ENCODE results near the gene APOA5.
"Not testable (repeated sequence)": the region's sequence is repeated elsewhere in the genome, so short reads cannot be mapped to it uniquely, and the experiment has no call there.

APOA5 gene

GRCh38 chr11:116827461-116827860 is 35.8 kb upstream of the APOA5 start:
- no peak for DNase-seq

- no peak for DNase-seq
These were observed 35.2 kb upstream of the APOA5 start for GRCh38 chr11:116826751-116827431.

- DNase-seq: no peak
These were observed 34.4 kb upstream of the APOA5 start for GRCh38 chr11:116825854-116826750.

DNA sequence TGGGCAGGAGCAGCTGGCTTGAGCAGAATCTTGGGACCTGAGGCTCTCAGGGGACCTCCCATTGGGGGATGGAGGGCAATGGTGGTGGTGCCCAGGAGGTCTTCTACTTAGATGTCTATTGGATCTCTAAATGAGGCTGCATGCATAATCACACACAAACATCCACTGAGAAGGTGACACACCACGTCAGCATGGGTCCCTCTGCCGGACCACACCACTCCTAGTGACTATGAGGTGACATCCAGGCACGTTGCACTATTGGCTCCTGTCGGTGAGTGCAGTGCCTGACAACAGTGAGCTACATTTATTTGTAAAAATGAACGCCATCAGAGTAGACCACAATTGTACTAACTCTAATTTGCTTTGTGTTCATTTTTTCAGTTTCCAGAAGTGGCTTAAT is 33.8 kb upstream of the APOA5 start:
- DNase-seq: no peak

GRCh38 chr11:116823031-116823843 is 31.6 kb upstream of the APOA5 start, which contains the start of gene APOA4:
Gene APOA4 (minus strand): TSS chr11:116823304. CDS start chr11:116823191, 113 bp downstream.
- no peak for DNase-seq

DNA sequence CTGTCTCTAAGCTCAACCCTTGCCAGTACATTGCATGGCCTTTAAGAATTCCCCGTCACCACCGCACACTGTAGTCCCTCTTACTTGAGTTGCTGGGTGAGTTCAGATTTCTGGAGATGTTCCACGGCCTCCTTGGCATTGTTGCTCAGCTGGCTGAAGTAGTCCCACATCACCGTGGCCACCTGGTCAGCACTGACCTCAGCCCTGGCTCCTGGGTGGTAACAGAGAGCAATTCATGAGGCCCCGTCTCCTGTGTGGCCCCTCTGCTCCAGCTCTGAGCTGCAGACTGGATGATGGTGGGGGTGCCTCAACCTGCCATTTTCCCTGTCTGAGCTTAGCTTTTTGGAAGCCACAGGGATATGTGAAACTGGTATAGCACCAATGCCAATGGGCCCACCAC is 30.9 kb upstream of the APOA5 start:
- DNase-seq: no peak

GRCh38 chr11:116821050-116821918 is 29.6 kb upstream of the APOA5 start:
- DNase-seq: no peak

GRCh38 chr11:116819049-116819448 is 27.4 kb upstream of the APOA5 start:
- DNase-seq: no peak

- DNase-seq: no peak
These were observed 22.8 kb upstream of the APOA5 start for GRCh38 chr11:116814502-116814901.

- DNase-seq: no peak
These were observed 22.2 kb upstream of the APOA5 start for GRCh38 chr11:116813781-116814471.

GRCh38 chr11:116813170-116813569 is 21.5 kb upstream of the APOA5 start:
- no peak for DNase-seq

- no peak for DNase-seq
These were observed 20.4 kb upstream of the APOA5 start for GRCh38 chr11:116812109-116812508.

- DNase-seq: no peak
These were observed 19.5 kb upstream of the APOA5 start for GRCh38 chr11:116811194-116811593.

- no peak for DNase-seq
These were observed 16.8 kb upstream of the APOA5 start for GRCh38 chr11:116808262-116809175.

GRCh38 chr11:116807601-116808261 is 16.1 kb upstream of the APOA5 start:
- no peak for DNase-seq

- DNase-seq: no peak
These were observed 12.3 kb upstream of the APOA5 start for GRCh38 chr11:116804001-116804400.

- not testable (repeated sequence) for DNase-seq
These were observed 10.0 kb upstream of the APOA5 start for GRCh38 chr11:116801662-116802061.

DNA sequence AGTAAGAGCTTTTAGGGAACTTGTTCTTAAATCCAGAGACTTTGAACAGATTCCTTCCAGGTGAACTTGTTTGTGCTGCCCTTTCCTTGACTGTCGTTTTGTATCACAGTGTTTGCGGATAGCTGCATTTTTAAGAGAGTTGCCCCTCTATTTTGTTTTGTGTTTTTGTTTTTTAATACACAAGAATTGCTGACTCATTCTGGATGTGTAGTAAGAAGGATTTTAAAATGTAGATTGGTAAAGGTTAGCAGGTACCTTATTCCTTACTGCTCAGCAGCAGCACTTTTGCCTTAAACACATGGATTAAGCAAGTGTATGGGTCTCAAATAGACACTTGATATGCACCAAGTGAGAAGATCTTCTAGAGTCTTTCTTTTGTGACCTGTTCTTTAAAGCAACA is 8.9 kb upstream of the APOA5 start:
- no peak for DNase-seq

DNA sequence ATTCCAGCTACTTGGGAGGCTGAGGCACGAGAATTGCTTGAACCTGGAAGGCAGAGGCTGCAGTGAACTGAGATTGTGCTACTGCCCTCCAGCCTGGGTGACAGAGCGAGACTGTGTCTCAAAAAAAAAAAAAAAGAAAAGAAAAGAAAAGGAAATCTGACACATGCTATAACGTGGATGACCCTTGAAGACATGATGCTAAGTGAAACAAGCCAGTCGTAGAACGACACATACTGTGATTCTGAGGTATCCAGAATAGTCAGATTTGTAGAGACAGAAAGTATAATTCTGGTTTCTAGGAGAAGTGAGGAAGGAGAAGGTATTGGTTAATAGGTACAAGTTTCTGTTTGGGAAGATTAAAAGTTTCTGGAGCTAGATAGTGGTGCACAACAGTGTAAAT is 6.7 kb upstream of the APOA5 start:
- DNase-seq: no peak

DNA sequence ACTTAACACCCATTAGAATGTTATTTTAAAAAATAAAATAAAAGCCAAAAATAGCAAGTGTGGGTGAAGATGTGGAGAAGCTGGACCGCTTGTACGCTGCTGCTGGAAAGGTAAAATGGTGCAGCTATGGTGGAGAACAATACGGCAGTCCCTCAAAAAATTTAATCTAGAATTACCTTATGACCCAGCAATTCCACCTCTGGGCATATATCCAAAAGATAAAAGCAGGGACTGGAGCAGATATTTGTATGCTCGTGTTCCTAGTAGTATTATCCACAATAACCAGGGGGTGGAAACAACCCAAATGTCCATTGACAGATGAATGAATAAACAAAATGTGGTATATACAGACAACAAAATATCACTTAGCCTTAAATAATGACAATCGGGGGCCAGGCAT is 6.1 kb upstream of the APOA5 start:
- DNase-seq: no peak
